Left ventricle myocardium inferior (tissue), 1 donor: ENCODE data around the gene SH3PXD2A. TPM values are rescaled to one million over a fixed set of nuclear protein-coding genes. Genes with fewer than 3 reads are reported as not detected.

Source experiments
- DNase-seq: peaks from one replicate; pipeline ENCODE4 v3.0.0-alpha.2; 2020
- H3K27ac ChIP-seq: fragments of 200-600 bp; replicated peaks from 2 replicates; pipeline ENCODE4 v1.8.0; 2021
- H3K27me3 ChIP-seq: fragments of 200-600 bp; 2 replicates; pipeline ENCODE4 v1.8.0; 2021; ENCODE audit warnings: low read depth
- H3K36me3 ChIP-seq: fragments of 200-600 bp; 2 replicates; pipeline ENCODE4 v1.8.0; 2021
- H3K4me1 ChIP-seq: fragments of 200-600 bp; 2 replicates; pipeline ENCODE4 v1.8.0; 2021
- H3K4me3 ChIP-seq: fragments of 200-600 bp; 2 replicates; pipeline ENCODE4 v1.8.0; 2021; ENCODE audit warnings: mild to moderate bottlenecking, moderate library complexity
- H3K9me3 ChIP-seq: fragments of 200-600 bp; replicated peaks from 2 replicates; pipeline ENCODE4 v1.8.0; 2021
- intact Hi-C: fragments of 100-400 bp; cut with micrococcal nuclease; formaldehyde crosslinking; loops from one replicate; pipeline ENCODE4 v1.11.0; 2022
- total RNA-seq: library from RNA; stranded (reverse); fragmentation: NEBNext Ultra II Directional; extraction: Animal tissue kit (Norgen Biotek cat#: 25700); gene quantifications from one replicate; pipeline ENCODE4 v1.2.1, GENCODE V29; 2021
- TF ChIP-seq, protein P1 (sequence below): fragments of 200-600 bp; IDR thresholded peaks from 2 replicates; pipeline ENCODE4 v1.8.0; 2021; ENCODE audit warnings: antibody characterized with exemption, mild to moderate bottlenecking, borderline replicate concordance
- donor health status: DM: no; HTN: yes; CAD: no; lungs with severe emphysema.

Gene SH3PXD2A
- total RNA-seq, 1 donor from 2014 or later = 34.4 TPM

DNA sequence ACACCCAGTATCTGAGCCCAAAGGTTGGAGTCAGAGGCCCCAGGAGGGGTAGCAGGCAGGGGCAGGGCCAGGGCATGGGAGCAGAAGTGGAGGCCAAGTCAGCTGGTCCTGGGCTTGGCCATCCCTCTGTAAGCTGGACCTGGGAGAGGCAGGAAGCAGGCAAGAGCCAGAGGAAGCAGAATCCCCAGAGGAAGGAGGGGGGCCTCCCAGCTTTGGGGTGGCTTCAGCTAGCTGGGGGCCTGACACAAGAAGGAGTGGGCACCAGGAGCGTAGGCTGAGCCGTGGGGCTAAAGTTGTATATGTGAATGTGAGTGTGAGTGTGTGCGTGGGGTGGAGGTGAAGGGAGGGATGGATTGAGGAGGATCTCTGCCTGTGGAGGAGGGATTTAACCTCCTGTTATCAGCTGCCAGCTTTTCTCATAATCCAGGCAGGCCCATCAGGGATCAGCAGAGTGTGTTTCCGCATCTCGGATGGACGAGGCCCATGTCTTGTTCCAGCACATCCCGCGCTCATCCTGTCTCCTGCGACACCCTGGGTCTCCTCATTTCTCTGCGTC lies 307.9 kb downstream of the SH3PXD2A start:
- TF ChIP-seq, protein P1, sequence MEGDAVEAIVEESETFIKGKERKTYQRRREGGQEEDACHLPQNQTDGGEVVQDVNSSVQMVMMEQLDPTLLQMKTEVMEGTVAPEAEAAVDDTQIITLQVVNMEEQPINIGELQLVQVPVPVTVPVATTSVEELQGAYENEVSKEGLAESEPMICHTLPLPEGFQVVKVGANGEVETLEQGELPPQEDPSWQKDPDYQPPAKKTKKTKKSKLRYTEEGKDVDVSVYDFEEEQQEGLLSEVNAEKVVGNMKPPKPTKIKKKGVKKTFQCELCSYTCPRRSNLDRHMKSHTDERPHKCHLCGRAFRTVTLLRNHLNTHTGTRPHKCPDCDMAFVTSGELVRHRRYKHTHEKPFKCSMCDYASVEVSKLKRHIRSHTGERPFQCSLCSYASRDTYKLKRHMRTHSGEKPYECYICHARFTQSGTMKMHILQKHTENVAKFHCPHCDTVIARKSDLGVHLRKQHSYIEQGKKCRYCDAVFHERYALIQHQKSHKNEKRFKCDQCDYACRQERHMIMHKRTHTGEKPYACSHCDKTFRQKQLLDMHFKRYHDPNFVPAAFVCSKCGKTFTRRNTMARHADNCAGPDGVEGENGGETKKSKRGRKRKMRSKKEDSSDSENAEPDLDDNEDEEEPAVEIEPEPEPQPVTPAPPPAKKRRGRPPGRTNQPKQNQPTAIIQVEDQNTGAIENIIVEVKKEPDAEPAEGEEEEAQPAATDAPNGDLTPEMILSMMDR = no peak
- DNase-seq = no peak
- Histone ChIP-seq H3K36me3 (no peaks in the 10 kb centered on the region), H3K4me1 (peaks cover 20% of the 10 kb centered on the region), H3K9me3 (no peaks in the 10 kb centered on the region), H3K27me3 (no peaks in the 10 kb centered on the region), H3K27ac (no peak overlapping the region), H3K4me3 (no peak overlapping the region)
- intact Hi-C loops = no loop called here

DNA sequence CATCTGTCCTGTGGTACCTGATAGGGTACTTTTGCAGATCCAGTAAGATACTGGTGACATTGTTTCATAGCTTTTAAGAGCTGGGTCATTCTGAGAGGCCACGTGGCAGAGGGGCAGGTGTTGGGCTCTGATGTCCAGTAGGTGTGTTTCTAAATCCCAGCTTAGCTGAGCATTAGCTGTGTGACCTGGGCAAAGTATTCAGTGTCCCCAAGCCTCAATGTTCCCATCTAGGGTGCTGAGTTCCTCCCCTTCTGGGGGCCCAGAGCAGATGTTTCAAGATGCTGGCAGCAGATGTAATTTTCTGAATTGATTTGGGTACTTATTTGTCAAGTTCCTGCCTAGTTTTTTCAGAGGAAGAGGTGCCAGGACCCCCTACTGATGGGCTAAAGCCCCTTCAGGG lies 309.0 kb downstream of the SH3PXD2A start:
- no peak for DNase-seq
- TF ChIP-seq, protein P1 = no peak
- Histone ChIP-seq H3K36me3 (no peaks in the 10 kb centered on the region), H3K9me3 (no peaks in the 10 kb centered on the region), H3K27me3 (peaks cover 3% of the 10 kb centered on the region), H3K4me1 (peaks cover 22% of the 10 kb centered on the region), H3K27ac (no peak overlapping the region), H3K4me3 (no peak overlapping the region)
- intact Hi-C loops = no loop called here

DNA sequence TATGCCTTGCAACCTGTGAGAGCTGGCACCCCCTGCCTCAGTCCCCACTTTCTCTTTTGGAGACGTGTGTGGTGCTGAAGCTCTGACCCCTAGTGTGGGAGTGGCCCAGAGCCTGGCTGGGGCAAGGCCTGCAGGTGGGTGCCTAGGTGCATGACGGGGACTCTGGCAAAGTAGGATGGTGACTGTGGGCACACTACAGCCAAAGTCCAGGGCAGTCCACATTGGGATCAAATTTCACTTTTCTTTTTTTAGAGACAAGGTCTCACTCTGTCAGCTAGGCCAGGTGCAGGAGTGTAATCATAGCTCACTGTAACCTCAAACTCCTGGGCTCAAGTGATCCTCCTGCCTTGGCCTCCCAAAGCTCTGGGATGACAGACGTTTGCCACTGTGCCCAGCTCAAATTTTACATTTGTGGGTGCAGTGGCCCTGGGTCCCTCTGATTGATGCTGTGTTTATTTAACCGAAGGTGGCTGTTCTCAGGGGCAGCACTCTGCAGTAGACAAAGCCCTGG lies 309.6 kb downstream of the SH3PXD2A start:
- Histone ChIP-seq H3K9me3 (no peaks in the 10 kb centered on the region), H3K36me3 (no peaks in the 10 kb centered on the region), H3K27ac (no peak overlapping the region), H3K4me3 (no peak overlapping the region), H3K4me1 (peaks cover 22% of the 10 kb centered on the region), H3K27me3 (peaks cover 5% of the 10 kb centered on the region)
- TF ChIP-seq, protein P1 = no peak
- intact Hi-C loops = no loop called here
- no peak for DNase-seq

DNA sequence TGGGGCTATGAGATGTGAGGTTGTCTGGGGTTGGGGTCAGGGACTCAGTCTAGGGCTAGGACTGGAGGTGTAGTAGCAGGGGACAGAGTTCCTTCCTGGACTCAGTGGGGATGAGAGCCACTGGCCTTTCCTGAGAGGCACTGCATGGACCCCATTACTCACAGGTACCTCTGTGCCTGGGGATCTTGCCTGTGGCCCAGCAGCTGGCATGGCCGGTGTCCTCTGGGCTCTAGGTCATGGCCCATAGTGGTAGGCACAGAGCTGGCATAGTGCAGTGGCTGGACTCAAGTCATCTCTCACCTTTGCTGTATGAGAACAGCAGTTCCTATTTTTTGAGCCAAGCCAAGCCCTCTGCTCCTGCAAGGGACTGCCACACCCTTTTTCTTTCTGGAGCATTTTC lies 310.0 kb downstream of the SH3PXD2A start:
- no peak for DNase-seq
- Histone ChIP-seq H3K9me3 (no peaks in the 10 kb centered on the region), H3K27ac (no peak overlapping the region), H3K4me3 (no peak overlapping the region), H3K27me3 (peaks cover 9% of the 10 kb centered on the region), H3K4me1 (peaks cover 22% of the 10 kb centered on the region), H3K36me3 (no peaks in the 10 kb centered on the region)
- intact Hi-C loops = no loop called here
- TF ChIP-seq, protein P1 = no peak

DNA sequence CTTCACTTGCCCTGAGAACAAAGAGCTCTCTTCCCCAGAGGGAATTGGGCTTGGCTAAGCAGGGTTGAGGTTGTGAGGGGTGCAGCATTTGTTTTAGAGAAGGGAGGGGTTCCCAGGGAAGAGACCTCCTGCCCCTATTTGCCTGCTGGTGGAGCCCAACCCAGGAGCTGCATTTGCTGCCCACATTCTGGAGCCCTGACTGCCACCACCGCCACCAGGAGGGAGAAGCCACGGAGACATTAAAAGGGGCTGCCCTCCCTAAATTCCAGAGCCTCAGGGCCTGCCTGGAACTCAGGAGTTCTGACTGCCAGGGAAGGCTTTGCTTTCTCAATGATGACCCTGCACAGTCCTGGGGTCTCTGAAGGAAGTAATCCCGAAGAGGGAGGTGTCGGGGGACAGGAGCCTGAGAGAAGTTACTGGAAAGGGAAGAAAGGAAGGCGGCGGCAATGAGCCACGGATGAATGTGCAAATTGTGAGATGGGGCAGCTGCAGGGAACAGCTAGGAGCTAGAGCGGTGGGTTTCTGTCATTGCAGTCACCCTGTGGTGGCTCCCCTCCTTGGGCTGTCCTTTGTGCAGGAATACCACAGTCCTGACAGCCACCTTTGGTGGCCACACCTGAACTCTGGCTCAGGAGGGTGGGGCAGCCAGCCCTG lies 310.6 kb downstream of the SH3PXD2A start:
- H3K27me3 ChIP-seq = peaks cover 15% of the 10 kb centered on the region
- no peaks in the 10 kb centered on the region for H3K9me3 ChIP-seq
- peaks cover 22% of the 10 kb centered on the region for H3K4me1 ChIP-seq
- TF ChIP-seq, protein P1 = no peak
- no peak overlapping the region for H3K4me3 ChIP-seq
- no peak for DNase-seq
- no peaks in the 10 kb centered on the region for H3K36me3 ChIP-seq
- no peak overlapping the region for H3K27ac ChIP-seq
- intact Hi-C loops = no loop called here

Other genes starting within 250 kb of the SH3PXD2A start
- gene STN1, start 62.6 kb upstream of the SH3PXD2A start, total RNA-seq = 30.7 TPM
- 36.1 TPM for gene SLK, start 111.6 kb upstream of the SH3PXD2A start, total RNA-seq
- gene COL17A1, start 230.3 kb upstream of the SH3PXD2A start, total RNA-seq = not detected